ENCODE data around the gene PNPLA7. TPM values are rescaled to one million over a fixed set of nuclear protein-coding genes. Genes with fewer than 3 reads are reported as not detected.
"Not testable (repeated sequence)": the region's sequence is repeated elsewhere in the genome, so short reads cannot be mapped to it uniquely, and the experiment has no call there.

PNPLA7 gene
- total RNA-seq, 1 donor from 2014 or later: 18.3 TPM

DNA sequence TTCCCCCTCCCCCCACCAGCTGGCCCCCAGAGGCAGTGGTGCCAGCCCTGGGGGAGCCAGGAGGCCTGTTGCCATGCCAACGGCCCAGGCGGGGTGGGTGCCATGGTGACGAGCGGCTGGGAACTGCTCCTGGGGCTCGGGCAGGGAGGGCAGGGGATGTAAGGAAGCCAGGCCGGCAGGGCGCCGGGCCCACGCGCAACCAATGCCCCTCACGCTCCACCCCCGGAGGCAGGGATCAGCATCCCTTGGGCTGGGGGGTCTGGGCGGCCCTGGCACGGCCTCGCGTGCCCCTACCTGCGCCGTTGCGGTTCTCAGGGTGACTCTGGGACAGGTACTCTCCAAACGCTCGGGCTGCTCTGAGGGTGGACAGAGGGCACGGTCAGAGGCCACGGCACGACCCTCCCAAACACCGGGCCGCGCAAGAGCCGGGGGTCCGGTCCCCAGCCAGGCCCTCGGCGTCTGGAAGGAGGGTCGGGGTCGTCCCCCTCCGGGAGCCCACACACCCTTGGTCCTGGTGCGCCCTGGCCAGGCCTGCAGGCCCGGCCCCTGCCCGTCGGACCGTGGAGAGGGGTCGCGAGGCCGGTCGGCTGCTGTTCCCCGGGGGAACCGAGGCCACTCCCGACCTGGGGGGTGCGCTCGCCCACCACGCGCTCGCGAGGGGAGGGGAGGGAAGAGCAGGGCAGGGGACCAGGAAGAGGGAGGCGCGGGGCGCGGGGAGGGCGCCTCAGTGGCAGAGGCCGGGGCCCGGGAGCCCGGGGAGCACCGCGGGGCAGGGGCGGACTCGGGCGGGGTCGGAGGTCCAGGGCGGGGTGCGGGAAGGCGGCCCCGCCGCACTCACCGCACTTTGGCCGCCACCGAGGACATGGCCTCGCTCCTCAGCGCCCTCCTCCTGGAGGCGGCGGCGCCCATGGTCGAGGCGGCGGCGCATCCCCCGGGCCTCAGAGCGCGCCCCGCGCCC is 91.7 kb downstream of the PNPLA7 start:
- DNase-seq (ENCODE audit: low spot score) (peak; percentile 74), ATAC-seq (no peak)
- intact Hi-C loops (cut with DNase I): no loop called here

DNA sequence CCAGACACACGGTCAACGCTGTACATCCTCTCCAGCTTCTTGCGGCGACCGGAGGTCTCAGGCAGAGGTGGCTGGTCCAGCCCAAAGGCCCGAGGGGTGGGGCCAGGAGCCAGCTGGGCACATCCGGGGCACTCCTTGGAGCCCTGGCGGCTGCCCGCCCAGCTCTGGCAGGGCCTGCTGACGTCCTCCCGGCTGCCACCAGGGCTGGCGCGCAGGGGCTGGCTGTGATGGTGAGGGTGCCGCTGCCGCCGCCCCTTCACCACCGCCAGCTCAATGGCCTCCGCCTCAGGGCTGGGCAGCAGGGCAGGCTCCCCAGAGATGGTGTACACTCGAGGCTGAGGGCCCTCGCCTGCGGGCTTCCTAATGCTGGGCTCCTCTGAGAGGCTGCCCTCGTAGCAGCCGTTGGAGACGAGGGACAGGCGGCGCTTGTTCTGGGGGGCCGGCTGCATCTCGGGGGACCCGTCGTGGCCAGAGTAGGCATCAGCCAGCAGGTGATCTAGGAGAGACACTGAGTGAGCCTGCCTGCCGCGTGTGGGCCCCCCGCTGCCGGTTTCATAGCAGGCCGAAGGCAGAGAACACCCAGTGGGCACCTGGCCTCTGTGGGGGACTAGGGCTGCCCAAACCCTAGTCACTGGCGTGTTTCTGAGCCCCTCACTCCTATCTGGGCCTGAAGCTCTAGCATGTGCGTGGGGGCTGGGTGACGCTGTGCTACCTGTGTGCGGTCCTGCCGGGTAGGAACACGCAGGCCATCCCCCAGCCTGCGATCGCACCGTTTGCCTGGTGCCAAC is 92.6 kb downstream of the PNPLA7 start:
- DNase-seq (ENCODE audit: low spot score): peak; percentile 63
- ATAC-seq: no peak
- intact Hi-C loops (cut with DNase I): no loop called here

DNA sequence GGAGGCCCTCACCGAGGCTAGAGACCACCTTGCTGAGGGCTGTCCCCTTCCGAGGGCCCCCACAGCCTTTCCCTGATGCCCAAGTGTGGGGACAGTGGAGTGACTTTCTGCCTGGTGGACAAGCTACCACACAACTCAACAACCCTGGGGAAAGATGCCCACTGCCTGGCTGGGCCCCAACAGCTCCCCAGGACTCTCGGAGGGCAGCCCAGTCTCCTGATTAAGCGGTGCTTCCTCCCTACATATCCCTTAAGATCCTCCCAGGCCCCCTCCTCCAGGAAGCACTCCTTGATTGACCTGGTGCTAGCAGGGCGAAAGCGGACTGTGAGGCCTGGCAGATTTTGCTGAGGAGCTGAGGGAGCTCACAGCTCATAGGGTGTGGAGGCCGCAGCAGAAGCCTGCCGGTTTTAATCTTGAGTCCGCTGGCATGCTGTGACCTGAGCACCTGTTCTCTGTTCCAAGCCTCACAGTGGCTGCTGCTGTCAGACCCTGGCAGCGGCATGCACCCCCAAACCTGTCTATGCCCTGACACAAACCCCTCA is 93.3 kb downstream of the PNPLA7 start:
- ATAC-seq (no peak), DNase-seq (ENCODE audit: low spot score) (peak; percentile 62)
- intact Hi-C loops (cut with DNase I): no loop called here

- intact Hi-C loops (cut with DNase I): no loop called here
- peak; percentile 1 for ATAC-seq
- DNase-seq (ENCODE audit: low spot score): peak; percentile 57
Measured at GRCh38 chr9:137456061-137456863, 93.9 kb downstream of the PNPLA7 start.

DNA sequence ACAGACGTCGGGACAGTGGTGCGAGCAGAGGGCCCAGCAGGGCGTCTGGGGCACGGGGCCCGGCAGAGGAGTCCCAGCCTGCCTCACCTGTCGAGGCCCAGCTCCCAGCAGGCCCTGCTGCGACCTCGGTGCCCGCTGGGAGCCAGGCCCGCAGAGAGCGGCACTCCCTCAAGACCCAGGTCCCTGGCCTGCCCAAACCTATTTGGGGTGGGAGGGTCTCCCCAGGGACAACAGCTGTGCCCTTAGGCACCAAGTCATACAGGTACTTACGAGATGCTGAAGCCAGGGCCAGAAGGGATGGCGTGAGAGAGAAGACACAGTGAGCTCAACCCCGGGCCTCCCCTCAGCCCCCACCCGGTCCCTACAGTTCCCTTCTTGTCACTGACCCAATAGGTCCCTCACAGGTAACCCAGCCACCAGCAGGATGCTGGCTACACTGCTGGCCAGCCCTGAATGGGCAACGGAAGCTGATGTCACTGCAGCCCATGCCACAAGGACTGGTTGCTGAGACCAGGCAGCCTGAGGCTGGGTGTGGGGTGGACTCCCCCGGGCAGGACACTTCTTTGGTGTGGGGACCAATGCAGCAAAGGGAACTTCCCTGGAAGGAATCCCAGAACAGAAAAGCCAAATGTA is 94.7 kb downstream of the PNPLA7 start:
- DNase-seq (ENCODE audit: low spot score) (peak; percentile 60), ATAC-seq (no peak)
- intact Hi-C loops (cut with DNase I): no loop called here

GRCh38 chr9:137454597-137455358 is 95.4 kb downstream of the PNPLA7 start:
- peak; percentile 49 for ATAC-seq
- intact Hi-C loops (cut with DNase I): no loop called here
- peak; percentile 78 for DNase-seq (ENCODE audit: low spot score)

DNA sequence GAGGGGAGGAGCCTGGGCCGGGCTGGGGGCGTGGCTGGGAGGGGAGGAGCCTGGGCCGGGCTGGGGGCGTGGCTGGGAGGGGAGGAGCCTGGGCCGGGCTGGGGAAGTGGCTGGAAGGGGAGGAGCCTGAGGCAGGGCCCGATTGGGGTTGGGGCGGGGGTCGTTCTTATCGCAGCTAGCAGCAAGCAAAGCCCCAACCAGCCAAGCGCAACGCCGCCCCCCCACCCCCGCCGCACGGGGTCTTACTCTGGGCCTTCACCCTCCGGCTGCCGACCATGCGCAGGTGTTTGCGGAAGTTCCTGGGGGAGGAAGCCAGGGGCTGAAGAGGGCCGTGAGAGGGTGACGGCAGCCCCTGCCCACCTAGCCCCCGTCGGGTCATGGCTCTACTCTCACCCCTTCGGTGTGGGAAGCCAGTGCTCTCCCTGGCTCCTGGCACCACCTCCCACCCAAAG is 96.0 kb downstream of the PNPLA7 start:
- peak; percentile 90 for DNase-seq (ENCODE audit: low spot score)
- intact Hi-C loops (cut with DNase I): no loop called here
- ATAC-seq: peak; percentile 59

DNA sequence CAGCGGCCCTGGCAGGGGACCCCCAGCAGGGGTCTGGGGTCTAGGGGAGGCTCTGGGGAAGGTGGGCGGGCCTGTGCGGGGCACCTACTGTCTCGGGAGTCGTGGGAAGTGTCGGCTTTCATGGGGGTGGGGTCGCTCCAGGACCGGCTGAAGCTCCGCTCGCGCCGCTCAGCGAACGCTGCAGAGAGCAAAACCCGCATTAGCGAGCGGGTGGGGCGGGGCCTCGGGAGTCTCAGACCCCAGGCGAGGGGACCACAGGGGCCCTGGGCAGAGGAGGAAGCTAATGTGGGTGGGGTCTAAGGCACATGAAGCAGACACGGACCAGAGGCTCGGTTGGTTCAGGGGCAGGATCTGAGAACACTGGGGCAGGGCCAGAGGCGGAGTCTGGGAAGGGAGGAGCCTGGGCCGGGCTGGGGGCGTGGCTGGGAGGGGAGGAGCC is 96.5 kb downstream of the PNPLA7 start:
- intact Hi-C loops (cut with DNase I): no loop called here
- DNase-seq (ENCODE audit: low spot score) (peak; percentile 89), ATAC-seq (peak; percentile 72)

DNA sequence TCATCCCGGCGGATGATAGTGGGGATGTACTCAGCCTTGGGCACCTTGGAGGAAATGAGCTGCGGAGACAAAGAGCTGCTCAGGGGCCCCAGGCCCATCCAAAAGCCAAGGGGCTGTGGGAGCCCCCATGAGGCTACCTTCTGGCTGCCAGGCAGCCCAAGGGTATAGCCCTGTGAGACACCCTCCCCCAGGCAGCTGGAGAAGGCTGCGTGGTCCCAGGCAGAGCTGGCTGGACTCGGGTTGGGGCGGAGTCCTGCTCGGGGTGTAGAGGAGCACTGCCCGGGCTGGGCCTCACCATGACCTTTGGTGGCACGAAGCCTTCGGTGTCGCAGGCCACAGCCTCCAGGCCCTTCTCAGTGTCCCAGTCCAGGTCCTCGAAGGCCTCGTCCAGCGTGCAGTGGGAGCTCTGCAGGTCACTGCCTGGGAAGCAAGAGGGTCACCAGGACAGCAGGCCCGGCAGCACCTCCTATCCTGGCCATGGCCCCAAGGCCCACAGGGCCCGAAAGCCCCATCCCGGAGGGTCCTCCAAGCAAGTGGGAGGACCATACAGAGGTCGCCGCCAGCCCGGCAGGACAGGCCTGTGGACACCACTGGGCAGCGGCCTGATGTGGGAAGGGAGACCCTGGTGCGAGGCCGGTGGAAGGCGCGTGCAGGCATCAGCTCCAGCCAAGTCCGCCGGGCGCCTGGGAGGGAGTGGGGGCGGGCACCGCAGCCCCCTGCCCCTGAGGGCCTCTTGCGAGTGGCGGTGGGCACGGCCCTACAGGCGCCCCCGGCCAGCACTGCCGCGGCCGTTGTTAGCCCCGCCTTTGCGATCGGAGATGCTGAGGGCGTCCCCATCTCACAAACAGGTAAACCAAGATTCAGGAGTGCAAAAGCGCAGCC is 97.2 kb downstream of the PNPLA7 start:
- intact Hi-C loops (cut with DNase I): no loop called here
- ATAC-seq (no peak), DNase-seq (ENCODE audit: low spot score) (peak; percentile 76)

DNA sequence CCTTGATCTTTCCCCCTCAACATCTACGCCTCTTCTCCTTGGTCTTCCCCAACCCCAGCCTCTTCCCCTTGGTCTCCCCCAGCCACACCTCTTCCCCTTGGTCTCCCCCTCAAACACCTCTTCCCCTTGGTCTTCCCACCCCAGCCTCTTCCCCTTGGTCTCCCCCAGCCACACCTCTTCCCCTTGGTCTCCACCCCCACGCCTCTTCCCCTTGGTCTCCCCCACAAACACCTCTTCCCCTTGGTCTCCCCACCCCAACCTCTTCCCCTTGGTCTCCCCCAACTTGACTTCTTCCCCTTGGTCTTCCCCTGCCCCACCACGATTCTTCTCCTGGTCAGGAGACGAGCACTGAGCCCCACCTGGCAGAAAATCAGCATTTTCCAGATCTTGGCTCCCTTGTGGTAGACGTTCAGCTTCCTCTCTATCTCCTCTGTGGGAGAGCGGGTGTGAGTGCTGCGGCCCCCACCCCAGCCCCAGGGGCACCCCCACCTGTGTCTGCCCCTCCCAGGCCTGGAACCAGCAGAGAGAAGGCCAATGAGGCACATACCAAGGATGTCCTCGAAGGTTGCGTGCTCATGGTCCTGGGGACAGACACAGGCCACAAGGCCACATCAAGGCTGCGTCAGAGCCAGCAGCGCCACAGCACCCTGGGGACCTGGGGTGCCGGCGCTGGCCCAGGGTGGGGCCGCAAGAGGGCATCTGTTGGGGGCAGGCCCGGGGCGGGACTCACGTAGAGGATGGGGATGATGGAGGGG is 98.0 kb downstream of the PNPLA7 start:
- intact Hi-C loops (cut with DNase I): no loop called here
- no peak for ATAC-seq
- no peak for DNase-seq (ENCODE audit: low spot score)

DNA sequence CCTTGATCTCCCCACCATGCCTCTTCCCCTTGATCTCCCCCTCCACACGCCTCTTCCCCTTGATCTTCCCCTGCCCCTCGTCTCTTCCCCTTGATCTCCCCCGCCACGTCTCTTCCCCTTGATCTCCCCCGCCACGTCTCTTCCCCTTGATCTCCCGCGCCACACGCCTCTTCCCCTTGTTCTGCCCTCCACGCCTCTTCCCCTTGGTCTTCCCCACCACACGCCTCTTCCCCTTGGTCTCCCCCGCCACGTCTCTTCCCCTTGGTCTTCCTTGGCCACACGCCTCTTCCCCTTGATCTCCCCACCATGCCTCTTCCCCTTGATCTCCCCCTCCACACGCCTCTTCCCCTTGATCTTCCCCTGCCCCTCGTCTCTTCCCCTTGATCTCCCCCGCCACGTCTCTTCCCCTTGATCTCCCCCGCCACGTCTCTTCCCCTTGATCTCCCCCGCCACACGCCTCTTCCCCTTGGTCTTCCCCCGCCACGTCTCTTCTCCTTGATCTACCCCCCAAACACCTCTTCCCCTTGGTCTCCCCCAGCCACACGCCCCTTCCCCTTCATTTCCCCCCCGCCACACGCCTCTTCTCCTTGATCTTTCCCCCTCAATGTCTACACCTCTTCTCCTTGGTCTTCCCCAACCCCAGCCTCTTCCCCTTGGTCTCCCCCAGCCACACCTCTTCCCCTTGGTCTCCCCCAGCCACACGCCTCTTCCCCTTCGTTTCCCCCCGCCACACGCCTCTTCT is 98.8 kb downstream of the PNPLA7 start:
- DNase-seq (ENCODE audit: low spot score); intact Hi-C loops (cut with DNase I); ATAC-seq: not testable (repeated sequence)

DNA sequence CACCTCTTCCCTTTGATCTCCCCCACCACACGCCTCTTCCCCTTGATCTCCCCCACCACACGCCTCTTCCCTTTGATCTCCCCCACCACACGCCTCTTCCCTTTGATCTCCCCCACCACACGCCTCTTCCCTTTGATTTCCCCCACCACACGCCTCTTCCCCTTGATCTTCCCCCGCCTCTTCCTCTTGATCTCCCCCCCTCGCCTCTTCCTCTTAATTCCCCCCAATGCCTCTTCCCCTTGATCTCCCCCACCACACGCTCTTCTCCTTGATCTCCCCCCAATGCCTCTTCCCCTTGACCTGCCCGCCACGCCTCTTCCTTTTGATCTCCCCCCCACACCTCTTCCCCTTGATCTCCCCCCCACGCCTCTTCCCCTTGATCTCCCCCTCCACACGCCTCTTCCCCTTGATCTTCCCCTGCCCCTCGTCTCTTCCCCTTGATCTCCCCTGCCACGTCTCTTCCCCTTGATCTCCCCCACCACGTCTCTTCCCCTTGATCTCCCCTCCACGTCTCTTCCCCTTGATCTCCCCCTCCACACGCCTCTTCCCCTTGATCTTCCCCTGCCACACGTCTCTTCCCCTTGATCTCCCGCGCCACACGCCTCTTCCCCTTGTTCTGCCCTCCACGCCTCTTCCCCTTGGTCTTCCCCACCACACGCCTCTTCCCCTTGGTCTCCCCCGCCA is 99.5 kb downstream of the PNPLA7 start:
- intact Hi-C loops (cut with DNase I); DNase-seq (ENCODE audit: low spot score); ATAC-seq: not testable (repeated sequence)

GRCh38 chr9:137449931-137450538 is 100.2 kb downstream of the PNPLA7 start:
- DNase-seq (ENCODE audit: low spot score): no peak
- no peak for ATAC-seq
- intact Hi-C loops (cut with DNase I): no loop called here

GRCh38 chr9:137449081-137449844 is 100.9 kb downstream of the PNPLA7 start:
- ATAC-seq: no peak
- DNase-seq (ENCODE audit: low spot score): no peak
- intact Hi-C loops (cut with DNase I): no loop called here
